GM12878 (cell line): ENCODE measurements around the gene ZNF628. TPM values are rescaled to one million over a fixed set of nuclear protein-coding genes. Genes with fewer than 3 reads are reported as not detected.

Experiments
- ATAC-seq: fragments of 200-7000 bp; cut with Tn5 transposase; 3 replicates; pipeline ENCODE4 v1.9.1; 2020; ENCODE audit warnings: mild to moderate bottlenecking, moderate library complexity
- BruUV-seq: library from RNA; stranded (reverse); fragments of 400-500 nt; replicated peaks from 2 replicates; lab custom pipeline; 2021; lab: Mats Ljungman, UMichigan
- CTCF ChIA-PET: fragments of 300-600 bp; sonication (Branson Sonifier 250); formaldehyde crosslinking; extraction: SDS; loops from one replicate; lab custom pipeline; 2021; ENCODE audit warnings: inconsistent platforms; lab: Yijun Ruan, JAX
- POLR2A ChIA-PET: fragments of 350-600 bp; formaldehyde crosslinking; extraction: SDS; loops from one replicate; lab custom pipeline; 2021; ENCODE audit warnings: inconsistent platforms; lab: Charles Lee
- RAD21 ChIA-PET: fragments of 300-600 bp; sonication (Branson Sonifier 250); formaldehyde crosslinking; loops from one replicate; lab custom pipeline; 2023; ENCODE audit warnings: antibody characterized with exemption; ENCODE audit not compliant: unreplicated experiment; lab: Charles Lee
- SMC1A ChIA-PET: fragments of 300-600 bp; sonication (Branson Sonifier 250); formaldehyde crosslinking; loops from one replicate; lab custom pipeline; 2023; ENCODE audit not compliant: unreplicated experiment, uncharacterized antibody; lab: Charles Lee
- DNase-seq: peaks from one replicate; pipeline ENCODE4 v3.0.0-alpha.2; 2011; ENCODE audit warnings: low read depth, low spot score
- FAIRE-seq: peaks from 3 replicates; lab custom pipeline; 2011; peaks lifted over from hg19 to GRCh38; lab: Jason Lieb, UNC
- H2AFZ ChIP-seq: 2 replicates; pipeline ENCODE4 v1.6.0; 2011; ENCODE audit warnings: low read depth, low read length, control low read depth; ENCODE audit not compliant: control insufficient read depth
- H3K27ac ChIP-seq: 2 replicates; pipeline ENCODE4 v1.5.1; 2011; ENCODE audit warnings: control low read depth; ENCODE audit not compliant: control insufficient read depth, insufficient read depth
- H3K27me3 ChIP-seq, 2 experiments: replicated peaks in 1 of 2; 2 replicates each; pipeline versions ENCODE4 v1.6.0 to v1.6.1; 2011; ENCODE audit warnings: low read length in 1 of 2; ENCODE audit not compliant: control insufficient read depth in 2 of 2, insufficient read depth in 2 of 2
- H3K36me3 ChIP-seq, 2 experiments: 2 replicates each; pipeline ENCODE4 v1.5.1; 2011; ENCODE audit warnings: low read length in 1 of 2; ENCODE audit not compliant: control insufficient read depth in 2 of 2, insufficient read depth in 2 of 2
- H3K4me1 ChIP-seq: 2 replicates; pipeline ENCODE4 v1.6.1; 2011; ENCODE audit warnings: mild to moderate bottlenecking, low read length, moderate library complexity, mixed read lengths; ENCODE audit not compliant: control insufficient read depth, insufficient read depth
- H3K4me2 ChIP-seq: 2 replicates; pipeline ENCODE4 v1.6.0; 2011; ENCODE audit warnings: control low read depth; ENCODE audit not compliant: control insufficient read depth, insufficient read depth
- H3K4me3 ChIP-seq: fragments of 200-600 bp; sonication (generic); 2 replicates; pipeline ENCODE4 v1.5.1; 2016
- H3K79me2 ChIP-seq: 2 replicates; pipeline ENCODE4 v1.6.0; 2011; ENCODE audit warnings: low read length; ENCODE audit not compliant: control insufficient read depth, insufficient read depth
- H3K9ac ChIP-seq: 2 replicates; pipeline ENCODE4 v1.8.0; 2011; ENCODE audit warnings: low read length, control low read depth, mixed read lengths; ENCODE audit not compliant: control insufficient read depth, insufficient read depth
- H3K9me3 ChIP-seq: replicated peaks from 3 replicates; pipeline ENCODE4 v1.5.1; 2011; ENCODE audit warnings: mild to moderate bottlenecking, low read length; ENCODE audit not compliant: control insufficient read depth, insufficient read depth
- H4K20me1 ChIP-seq: 2 replicates; pipeline ENCODE4 v1.6.0; 2011; ENCODE audit not compliant: control insufficient read depth, insufficient read depth
- BCL11A ChIP-seq: IDR thresholded peaks from 2 replicates; pipeline ENCODE4 v1.6.1; 2011; ENCODE audit warnings: low read depth, low read length
- KDM1A ChIP-seq: fragments of 200-600 bp; sonication (generic); IDR thresholded peaks from 2 replicates; pipeline ENCODE4 v1.6.1; 2016; ENCODE audit warnings: borderline replicate concordance
- MXI1 ChIP-seq: fragments of 150-350 bp; IDR thresholded peaks from 2 replicates; pipeline ENCODE4 v1.6.1; 2011; ENCODE audit warnings: low read depth, mild to moderate bottlenecking, inconsistent platforms, low read length, improper control_type of control experiment
- NFIC ChIP-seq: IDR thresholded peaks from 2 replicates; pipeline ENCODE4 v1.6.1; 2012; ENCODE audit warnings: low read depth, mild to moderate bottlenecking, inconsistent platforms, low read length, moderate library complexity
- PAX8 ChIP-seq: fragments of 450-650 bp; IDR thresholded peaks from 2 replicates; pipeline ENCODE4 v1.6.1; 2017; ENCODE audit warnings: mild to moderate bottlenecking, moderate library complexity
- RELA ChIP-seq: fragments of 450-650 bp; IDR thresholded peaks from 2 replicates; pipeline ENCODE4 v1.8.0; 2014; ENCODE audit warnings: borderline replicate concordance; ENCODE audit not compliant: partially characterized antibody
- SIX5 ChIP-seq: IDR thresholded peaks from 2 replicates; pipeline ENCODE4 v1.6.1; 2011; ENCODE audit warnings: mild to moderate bottlenecking, low read depth, low read length, moderate library complexity; ENCODE audit not compliant: severe bottlenecking
- SMAD5 ChIP-seq: IDR thresholded peaks from 2 replicates; pipeline ENCODE4 v1.6.1; 2016; ENCODE audit warnings: antibody characterized with exemption, low read depth
- SMARCA5 ChIP-seq: fragments of 450-650 bp; IDR thresholded peaks from 2 replicates; pipeline ENCODE4 v1.6.1; 2017; ENCODE audit warnings: mild to moderate bottlenecking
- SUZ12 ChIP-seq: fragments of 200-600 bp; sonication (generic); IDR thresholded peaks from one replicate; pipeline ENCODE4 v1.6.1; 2018; ENCODE audit warnings: antibody characterized with exemption, mild to moderate bottlenecking; ENCODE audit not compliant: unreplicated experiment
- TCF12 ChIP-seq: IDR thresholded peaks from 2 replicates; pipeline ENCODE4 v1.6.1; 2011; ENCODE audit warnings: low read depth, mild to moderate bottlenecking, low read length
- YBX1 ChIP-seq: fragments of 450-650 bp; IDR thresholded peaks from 2 replicates; pipeline ENCODE4 v1.6.1; 2016; ENCODE audit warnings: antibody characterized with exemption
- WGBS: methylation state at CpG from one replicate; pipeline ENCODE4 v1.1.6; 2016; ENCODE audit warnings: low lambda C conversion rate; ENCODE audit not compliant: insufficient replicate concordance, insufficient coverage; ENCODE audit errors: missing lambda C conversion rate; 5-methylcytosine and 5-hydroxymethylcytosine counted together
- in situ Hi-C: fragments of 300-500 bp; cut with MboI; formaldehyde crosslinking; loops from 9 replicates; pipeline ENCODE4 v1.14.3; 2018; ENCODE audit warnings: mixed read lengths
- intact Hi-C: fragments of 100-400 bp; cut with micrococcal nuclease; formaldehyde crosslinking; loops from one replicate; pipeline ENCODE4 v1.14.2; 2022; ENCODE audit not compliant: unreplicated experiment
- polyA plus RNA-seq, 11 experiments: library from polyadenylated mRNA; depleted of rRNA in 4 of 11; unstranded in 6 of 11; stranded (reverse) in 5 of 11; fragments of >200 nt; fragmentation: Nextera tagmentation in 4 of 11; fragmentation: Illumina TruSeq in 1 of 11; extraction: Ambion mirVana in 4 of 11; extraction: Trizol in 1 of 11; gene quantifications; 1 replicate in 1 of 11; 2 replicates in 10 of 11; pipeline versions ENCODE4 v1.2.1 to v1.2.3, GENCODE V29; 2011 to 2016; ENCODE audit warnings: inconsistent platforms in 2 of 11, missing spikeins in 2 of 11, low read depth in 1 of 11
- total RNA-seq, 4 experiments: library from RNA; depleted of rRNA in 3 of 4; stranded (reverse); fragments of >200 nt in 3 of 4; fragmentation: Illumina TruSeq in 1 of 4; extraction: Trizol in 1 of 4; gene quantifications; 2 replicates each; pipeline versions ENCODE4 v1.2.1 to v1.2.3, GENCODE V29; 2013 to 2021
- TF ChIP-seq, protein P1 (sequence below): IDR thresholded peaks from 2 replicates; pipeline ENCODE4 v1.6.1; 2012; ENCODE audit warnings: low read depth, low read length, improper control_type of control experiment
- TF ChIP-seq, protein P2 (sequence below): IDR thresholded peaks from 2 replicates; pipeline ENCODE4 v1.6.1; 2012; ENCODE audit warnings: mild to moderate bottlenecking, low read depth, low read length
- TF ChIP-seq, protein P3 (sequence below): IDR thresholded peaks from 2 replicates; pipeline ENCODE4 v1.6.1; 2011; ENCODE audit warnings: mild to moderate bottlenecking, low read depth, low read length, moderate library complexity; ENCODE audit not compliant: insufficient replicate concordance
- TF ChIP-seq, protein P4 (sequence below): IDR thresholded peaks from 2 replicates; pipeline ENCODE4 v1.6.1; 2011; ENCODE audit warnings: low read depth, low read length, improper control_type of control experiment, borderline replicate concordance
- TF ChIP-seq, protein P5 (sequence below): fragments of 450-650 bp; IDR thresholded peaks from 2 replicates; pipeline ENCODE4 v1.6.1; 2016; ENCODE audit warnings: mild to moderate bottlenecking

ZNF628 gene
- total and polyA plus RNA-seq, 10 of the 15 experiments (the other 5 are each of a cell fraction or from before 2014, with no cell fraction given): 0.04 to 11.3 (median 1.6) TPM; not detected in 1

DNA sequence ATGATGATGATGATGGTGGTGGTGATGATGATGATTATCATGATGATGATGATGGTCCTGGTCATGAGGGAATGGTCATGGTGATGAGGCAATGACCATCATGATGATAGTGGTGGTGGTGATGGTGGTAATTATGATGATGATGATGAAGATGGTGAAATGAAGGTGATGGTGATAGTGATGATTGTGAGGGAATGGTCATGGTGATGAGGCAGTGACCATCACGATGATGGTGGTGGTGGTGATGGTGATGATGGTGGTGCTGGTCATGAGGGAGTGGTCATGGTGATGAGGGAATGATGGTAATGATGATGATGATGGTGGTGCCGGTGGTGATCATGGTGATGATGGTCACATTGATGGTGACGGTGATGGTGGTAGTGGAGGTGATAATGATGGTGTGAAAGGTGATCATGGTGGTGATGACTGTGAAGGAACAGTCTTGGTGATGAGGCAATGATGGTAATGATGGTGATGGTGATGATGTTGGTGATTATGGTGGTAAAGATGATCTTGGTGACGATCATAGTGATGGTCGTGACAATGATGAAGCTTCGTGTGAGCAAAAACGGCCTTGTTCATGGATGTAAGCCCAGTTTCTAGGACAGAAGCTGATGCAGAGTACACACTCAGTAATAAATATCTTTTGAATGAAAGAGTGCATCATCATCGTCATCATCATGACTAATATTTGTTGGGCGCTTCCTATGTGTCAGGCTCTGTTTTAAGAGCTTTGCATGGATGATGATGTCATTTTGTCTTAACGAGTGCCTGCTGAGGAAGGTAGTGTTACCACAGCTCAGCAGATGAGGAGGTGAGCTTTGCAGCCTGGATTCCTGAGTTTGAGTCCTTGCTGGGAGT is 43.3 kb downstream of the ZNF628 start:
- intact Hi-C loops: no loop called here
- Histone ChIP-seq H3K4me1 (0 out of 2 replicates have a peak, but pooled peaks cover 4% of the 10 kb centered on the region), H3K9me3 (no peaks in the 10 kb centered on the region), H3K36me3 (no peaks in the 10 kb centered on the region), H3K4me2 (no peak overlapping the region), H3K79me2 (no peaks in the 10 kb centered on the region), H3K9ac (no peak overlapping the region), H4K20me1 (no peaks in the 10 kb centered on the region), H2AFZ (no peak overlapping the region), H3K27ac (no peak overlapping the region), H3K27me3 (no peaks in the 10 kb centered on the region), H3K4me3 (no peak overlapping the region)
- CTCF ChIA-PET: interaction anchor here (1.1 kb wide), 1 partner anchor 113 kb away, joined by 6 read pairs; no protein-coding TSS in a partner anchor
- in situ Hi-C loops: loop anchor here (5.0 to 10.0 kb wide), 2 partner anchors 113 to 295 kb away; no protein-coding TSS in a partner anchor
- FAIRE-seq: no peak
- no peak for DNase-seq
- SMC1A ChIA-PET: interaction anchor here (0.6 to 1.1 kb wide), 2 partner anchors 111 to 114 kb away, joined by 3 to 4 read pairs; no protein-coding TSS in a partner anchor
- POLR2A ChIA-PET: no interaction called here
- ATAC-seq: no peak
- RAD21 ChIA-PET: no interaction called here
- WGBS: 45% methylated on average over 10 of the region's 10 CpGs
- BruUV-seq: no TSS peak
- TF ChIP-seq RELA (no peak), YBX1 (no peak), KDM1A (no peak), SUZ12 (no peak), SIX5 (no peak), NFIC (no peak), TCF12 (no peak), SMAD5 (no peak), BCL11A (no peak), PAX8 (no peak), MXI1 (no peak), SMARCA5 (no peak)
- TF ChIP-seq, protein P1, sequence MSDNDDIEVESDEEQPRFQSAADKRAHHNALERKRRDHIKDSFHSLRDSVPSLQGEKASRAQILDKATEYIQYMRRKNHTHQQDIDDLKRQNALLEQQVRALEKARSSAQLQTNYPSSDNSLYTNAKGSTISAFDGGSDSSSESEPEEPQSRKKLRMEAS: no peak
- TF ChIP-seq, protein P2, sequence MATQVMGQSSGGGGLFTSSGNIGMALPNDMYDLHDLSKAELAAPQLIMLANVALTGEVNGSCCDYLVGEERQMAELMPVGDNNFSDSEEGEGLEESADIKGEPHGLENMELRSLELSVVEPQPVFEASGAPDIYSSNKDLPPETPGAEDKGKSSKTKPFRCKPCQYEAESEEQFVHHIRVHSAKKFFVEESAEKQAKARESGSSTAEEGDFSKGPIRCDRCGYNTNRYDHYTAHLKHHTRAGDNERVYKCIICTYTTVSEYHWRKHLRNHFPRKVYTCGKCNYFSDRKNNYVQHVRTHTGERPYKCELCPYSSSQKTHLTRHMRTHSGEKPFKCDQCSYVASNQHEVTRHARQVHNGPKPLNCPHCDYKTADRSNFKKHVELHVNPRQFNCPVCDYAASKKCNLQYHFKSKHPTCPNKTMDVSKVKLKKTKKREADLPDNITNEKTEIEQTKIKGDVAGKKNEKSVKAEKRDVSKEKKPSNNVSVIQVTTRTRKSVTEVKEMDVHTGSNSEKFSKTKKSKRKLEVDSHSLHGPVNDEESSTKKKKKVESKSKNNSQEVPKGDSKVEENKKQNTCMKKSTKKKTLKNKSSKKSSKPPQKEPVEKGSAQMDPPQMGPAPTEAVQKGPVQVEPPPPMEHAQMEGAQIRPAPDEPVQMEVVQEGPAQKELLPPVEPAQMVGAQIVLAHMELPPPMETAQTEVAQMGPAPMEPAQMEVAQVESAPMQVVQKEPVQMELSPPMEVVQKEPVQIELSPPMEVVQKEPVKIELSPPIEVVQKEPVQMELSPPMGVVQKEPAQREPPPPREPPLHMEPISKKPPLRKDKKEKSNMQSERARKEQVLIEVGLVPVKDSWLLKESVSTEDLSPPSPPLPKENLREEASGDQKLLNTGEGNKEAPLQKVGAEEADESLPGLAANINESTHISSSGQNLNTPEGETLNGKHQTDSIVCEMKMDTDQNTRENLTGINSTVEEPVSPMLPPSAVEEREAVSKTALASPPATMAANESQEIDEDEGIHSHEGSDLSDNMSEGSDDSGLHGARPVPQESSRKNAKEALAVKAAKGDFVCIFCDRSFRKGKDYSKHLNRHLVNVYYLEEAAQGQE: no peak
- TF ChIP-seq, protein P3, sequence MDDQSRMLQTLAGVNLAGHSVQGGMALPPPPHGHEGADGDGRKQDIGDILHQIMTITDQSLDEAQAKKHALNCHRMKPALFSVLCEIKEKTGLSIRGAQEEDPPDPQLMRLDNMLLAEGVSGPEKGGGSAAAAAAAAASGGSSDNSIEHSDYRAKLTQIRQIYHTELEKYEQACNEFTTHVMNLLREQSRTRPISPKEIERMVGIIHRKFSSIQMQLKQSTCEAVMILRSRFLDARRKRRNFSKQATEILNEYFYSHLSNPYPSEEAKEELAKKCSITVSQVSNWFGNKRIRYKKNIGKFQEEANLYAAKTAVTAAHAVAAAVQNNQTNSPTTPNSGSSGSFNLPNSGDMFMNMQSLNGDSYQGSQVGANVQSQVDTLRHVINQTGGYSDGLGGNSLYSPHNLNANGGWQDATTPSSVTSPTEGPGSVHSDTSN: no peak
- TF ChIP-seq, protein P4, sequence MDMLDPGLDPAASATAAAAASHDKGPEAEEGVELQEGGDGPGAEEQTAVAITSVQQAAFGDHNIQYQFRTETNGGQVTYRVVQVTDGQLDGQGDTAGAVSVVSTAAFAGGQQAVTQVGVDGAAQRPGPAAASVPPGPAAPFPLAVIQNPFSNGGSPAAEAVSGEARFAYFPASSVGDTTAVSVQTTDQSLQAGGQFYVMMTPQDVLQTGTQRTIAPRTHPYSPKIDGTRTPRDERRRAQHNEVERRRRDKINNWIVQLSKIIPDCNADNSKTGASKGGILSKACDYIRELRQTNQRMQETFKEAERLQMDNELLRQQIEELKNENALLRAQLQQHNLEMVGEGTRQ: no peak
- TF ChIP-seq, protein P5, sequence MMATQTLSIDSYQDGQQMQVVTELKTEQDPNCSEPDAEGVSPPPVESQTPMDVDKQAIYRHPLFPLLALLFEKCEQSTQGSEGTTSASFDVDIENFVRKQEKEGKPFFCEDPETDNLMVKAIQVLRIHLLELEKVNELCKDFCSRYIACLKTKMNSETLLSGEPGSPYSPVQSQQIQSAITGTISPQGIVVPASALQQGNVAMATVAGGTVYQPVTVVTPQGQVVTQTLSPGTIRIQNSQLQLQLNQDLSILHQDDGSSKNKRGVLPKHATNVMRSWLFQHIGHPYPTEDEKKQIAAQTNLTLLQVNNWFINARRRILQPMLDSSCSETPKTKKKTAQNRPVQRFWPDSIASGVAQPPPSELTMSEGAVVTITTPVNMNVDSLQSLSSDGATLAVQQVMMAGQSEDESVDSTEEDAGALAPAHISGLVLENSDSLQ: no peak
